ENCODE measurements around the gene STAM. TPM values are rescaled to one million over a fixed set of nuclear protein-coding genes. Genes with fewer than 3 reads are reported as not detected.

The STAM gene
- total RNA-seq, 1 donor from 2014 or later = 26.6 TPM

DNA sequence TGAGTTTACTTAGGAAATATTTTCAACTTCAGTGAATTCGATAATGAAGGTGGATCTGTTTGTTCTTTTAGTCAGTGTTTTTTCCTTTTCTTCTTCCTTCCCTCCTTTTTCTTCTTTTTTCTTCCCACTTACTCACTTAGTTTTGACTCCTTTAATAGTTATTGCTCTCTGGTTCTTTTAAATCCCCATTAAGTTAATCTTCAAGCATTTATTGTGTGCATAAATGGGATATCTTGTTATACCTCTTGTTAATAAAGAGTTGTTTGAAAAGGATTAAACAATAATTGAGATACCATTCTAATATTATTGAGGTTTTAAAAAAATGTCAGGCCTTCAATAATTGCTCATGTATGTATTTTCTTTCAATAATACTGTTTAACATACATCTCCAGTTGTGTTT is 19.5 kb downstream of the STAM start:
- no peak overlapping the region for H3K4me3 Mint-ChIP-seq (ENCODE audit: unreplicated experiment)
- no peak for TF ChIP-seq CTCF (IDR thresholded peaks at IDR 0.05)

GRCh38 chr10:17665747-17666146 is 21.8 kb downstream of the STAM start:
- no peak for DNase-seq (ENCODE audit: extremely low spot score, unreplicated experiment)
- peaks cover 2% of the 10 kb centered on the region for H3K9me3 Mint-ChIP-seq (ENCODE audit: unreplicated experiment)
- peak overlapping the region; percentile 94 for H3K27ac Mint-ChIP-seq (ENCODE audit: unreplicated experiment)
- peaks cover 73% of the 10 kb centered on the region for H3K4me1 Mint-ChIP-seq (ENCODE audit: unreplicated experiment)
- no peak for TF ChIP-seq CTCF (IDR thresholded peaks at IDR 0.05)
- peaks cover 26% of the 10 kb centered on the region for H3K36me3 Mint-ChIP-seq (ENCODE audit: unreplicated experiment)
- no peaks in the 10 kb centered on the region for H3K27me3 Mint-ChIP-seq (ENCODE audit: unreplicated experiment)
- H3K4me3 Mint-ChIP-seq (ENCODE audit: unreplicated experiment) = peak overlapping the region; percentile 53

More for the DNA sequence above, 19.5 kb downstream of the STAM start:
- Mint-ChIP-seq H3K27ac (ENCODE audit: unreplicated experiment) (no peak overlapping the region), H3K27me3 (ENCODE audit: unreplicated experiment) (no peaks in the 10 kb centered on the region), H3K4me1 (ENCODE audit: unreplicated experiment) (peaks cover 50% of the 10 kb centered on the region), H3K36me3 (ENCODE audit: unreplicated experiment) (peaks cover 26% of the 10 kb centered on the region), H3K9me3 (ENCODE audit: unreplicated experiment) (peaks cover 8% of the 10 kb centered on the region)
- no peak for DNase-seq (ENCODE audit: extremely low spot score, unreplicated experiment)

GRCh38 chr10:17668435-17669184 is 24.7 kb downstream of the STAM start:
- Mint-ChIP-seq H3K36me3 (ENCODE audit: unreplicated experiment) (peaks cover 6% of the 10 kb centered on the region), H3K9me3 (ENCODE audit: unreplicated experiment) (peaks cover 2% of the 10 kb centered on the region), H3K27ac (ENCODE audit: unreplicated experiment) (peak overlapping the region; percentile 80), H3K4me1 (ENCODE audit: unreplicated experiment) (peaks cover 83% of the 10 kb centered on the region), H3K27me3 (ENCODE audit: unreplicated experiment) (no peaks in the 10 kb centered on the region), H3K4me3 (ENCODE audit: unreplicated experiment) (no peak overlapping the region)
- TF ChIP-seq CTCF (IDR thresholded peaks at IDR 0.05) = no peak
- DNase-seq (ENCODE audit: extremely low spot score, unreplicated experiment) = no peak

DNA sequence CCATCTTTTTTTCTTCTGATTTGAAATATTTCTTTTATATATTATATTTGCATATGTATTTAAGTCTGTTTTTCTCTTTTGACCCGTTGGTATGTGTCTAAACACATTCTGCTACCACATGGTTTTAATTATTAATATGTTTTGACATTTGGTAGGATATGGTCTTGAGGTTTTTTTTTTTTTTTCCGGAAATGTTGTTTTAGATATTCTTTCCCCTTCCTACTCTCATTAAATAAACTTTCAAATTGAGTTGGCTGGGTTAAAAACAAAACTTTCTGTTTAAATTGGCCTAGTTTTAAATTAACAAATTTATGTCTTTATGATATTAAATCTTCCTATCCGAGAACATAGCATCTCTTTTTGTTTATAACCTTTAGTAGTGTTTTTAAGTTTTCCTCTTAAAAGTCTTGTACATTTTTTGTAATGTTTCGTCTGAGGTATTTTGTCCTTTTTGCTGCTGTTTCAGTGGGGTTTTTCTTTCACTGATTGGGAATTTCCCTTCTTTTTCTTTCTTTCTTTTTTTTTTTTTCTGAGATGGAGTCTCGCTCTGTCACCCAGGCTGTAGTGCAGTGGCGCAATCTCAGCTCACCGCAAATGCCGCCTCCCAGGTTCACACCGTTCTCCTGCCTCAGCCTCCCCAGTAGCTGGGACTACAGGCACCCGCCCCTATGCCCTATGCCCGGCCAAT is 25.4 kb downstream of the STAM start:
- Mint-ChIP-seq H3K4me1 (ENCODE audit: unreplicated experiment) (peaks cover 87% of the 10 kb centered on the region), H3K4me3 (ENCODE audit: unreplicated experiment) (peak overlapping the region; percentile 23), H3K36me3 (ENCODE audit: unreplicated experiment) (peaks cover 5% of the 10 kb centered on the region), H3K27ac (ENCODE audit: unreplicated experiment) (peak overlapping the region; percentile 80), H3K27me3 (ENCODE audit: unreplicated experiment) (no peaks in the 10 kb centered on the region), H3K9me3 (ENCODE audit: unreplicated experiment) (peaks cover 2% of the 10 kb centered on the region)
- TF ChIP-seq CTCF (IDR thresholded peaks at IDR 0.05) = no peak
- no peak for DNase-seq (ENCODE audit: extremely low spot score, unreplicated experiment)

DNA sequence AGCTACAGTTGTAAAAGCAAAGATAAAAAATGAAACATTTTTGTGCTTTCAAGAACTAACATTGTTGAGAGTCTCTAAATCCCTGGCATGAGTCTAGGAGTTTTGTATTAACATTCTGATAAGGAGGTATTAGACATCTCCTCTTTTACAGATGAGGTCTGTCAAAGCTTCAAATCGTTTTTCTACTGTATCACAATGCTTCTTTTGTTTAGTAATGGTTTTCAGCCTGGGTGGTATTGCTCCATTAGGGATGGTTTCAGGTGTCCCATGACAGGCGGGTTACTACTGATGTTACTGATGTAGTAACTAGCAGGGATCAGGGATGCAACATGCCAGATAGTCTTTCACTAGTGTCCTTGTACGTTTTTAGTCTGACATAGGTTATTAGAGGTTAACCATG is 27.4 kb downstream of the STAM start:
- Mint-ChIP-seq H3K4me3 (ENCODE audit: unreplicated experiment) (no peak overlapping the region), H3K9me3 (ENCODE audit: unreplicated experiment) (no peaks in the 10 kb centered on the region), H3K27ac (ENCODE audit: unreplicated experiment) (peak overlapping the region; percentile 35), H3K27me3 (ENCODE audit: unreplicated experiment) (no peaks in the 10 kb centered on the region), H3K36me3 (ENCODE audit: unreplicated experiment) (peaks cover 5% of the 10 kb centered on the region), H3K4me1 (ENCODE audit: unreplicated experiment) (peaks cover 88% of the 10 kb centered on the region)
- TF ChIP-seq CTCF (IDR thresholded peaks at IDR 0.05) = no peak
- DNase-seq (ENCODE audit: extremely low spot score, unreplicated experiment) = no peak
